ENCODE results near the gene ANKRD34A.
"Not testable (repeated sequence)": the region's sequence is repeated elsewhere in the genome, so short reads cannot be mapped to it uniquely, and the experiment has no call there.

ANKRD34A gene

DNA sequence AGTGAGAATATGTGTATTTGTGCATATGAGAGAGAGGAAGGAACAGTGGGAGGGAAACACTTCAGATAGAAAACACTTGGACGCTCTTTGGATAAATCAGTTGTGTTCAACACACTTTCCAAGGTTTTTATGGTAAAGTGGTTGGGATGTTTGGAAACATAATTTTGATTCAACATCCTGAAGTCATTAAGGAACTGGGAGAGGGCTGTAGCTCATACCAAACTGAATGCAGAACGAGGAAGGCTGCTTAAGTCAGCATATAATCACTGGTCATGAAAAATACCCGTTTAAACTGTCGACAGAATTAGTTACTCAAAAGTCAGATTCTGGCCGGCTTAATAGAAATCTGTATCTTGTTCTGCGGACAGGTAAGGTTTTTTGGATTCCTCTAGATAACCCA lies 21.5 kb downstream of the ANKRD34A start:
- no peak for DNase-seq (ENCODE audit: low read depth)

DNA sequence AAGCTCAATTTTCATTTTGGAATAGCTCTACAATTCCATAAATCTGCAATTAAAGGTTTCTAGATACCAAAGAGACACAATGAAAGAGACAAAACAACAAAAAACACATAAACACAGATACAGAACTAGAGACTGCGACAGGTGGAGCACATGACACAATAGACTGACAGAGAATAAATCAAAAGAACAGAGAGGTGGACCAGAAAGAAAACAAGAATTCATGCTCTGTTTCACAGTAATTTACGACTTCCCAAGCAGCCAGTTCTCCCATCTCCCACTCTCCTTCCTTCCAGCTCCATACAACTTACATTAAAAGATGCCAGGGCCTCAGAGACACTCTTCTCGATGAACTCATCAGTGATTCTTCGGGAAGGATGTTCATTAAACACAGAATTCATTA lies 22.0 kb downstream of the ANKRD34A start:
- no peak for DNase-seq (ENCODE audit: low read depth)

DNA sequence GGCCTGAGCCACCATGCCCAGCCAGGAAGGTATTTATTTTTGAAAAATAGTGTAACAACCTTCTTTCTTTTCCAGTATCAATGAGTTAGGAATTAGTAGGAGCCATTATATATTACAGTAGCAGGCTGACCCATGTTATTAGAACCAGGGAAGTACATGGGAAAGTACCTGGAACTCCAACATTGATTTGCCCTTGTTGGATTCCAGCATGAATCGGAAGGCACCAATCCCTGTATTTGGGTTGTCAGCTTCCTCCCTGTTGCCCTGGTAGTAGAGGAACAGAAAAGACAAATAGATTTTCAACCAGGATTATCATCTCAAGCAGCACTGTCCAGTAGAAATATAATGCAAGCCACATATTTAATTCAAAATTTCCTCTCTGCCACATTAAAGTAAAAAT lies 26.9 kb downstream of the ANKRD34A start:
- DNase-seq (ENCODE audit: low read depth): no peak

DNA sequence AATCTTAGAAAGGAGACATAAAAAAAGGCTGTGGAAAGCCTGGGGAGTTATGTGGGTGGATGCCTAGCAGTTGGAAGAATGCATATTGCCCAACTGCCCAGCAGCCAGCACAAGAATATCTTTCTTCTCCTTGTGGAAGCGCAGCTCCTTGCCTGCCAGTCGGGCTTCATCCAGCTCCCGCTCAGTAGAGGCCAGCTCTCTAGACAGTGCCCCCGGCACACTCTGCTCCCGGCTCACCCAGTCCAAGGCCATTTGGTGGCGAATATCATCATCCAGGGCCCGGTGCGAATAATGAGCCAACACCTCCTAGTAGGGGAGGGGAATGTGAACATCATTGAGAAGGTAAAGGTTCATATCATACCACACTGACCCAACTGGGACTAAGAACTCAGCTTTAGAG lies 28.1 kb downstream of the ANKRD34A start:
- no peak for DNase-seq (ENCODE audit: low read depth)

DNA sequence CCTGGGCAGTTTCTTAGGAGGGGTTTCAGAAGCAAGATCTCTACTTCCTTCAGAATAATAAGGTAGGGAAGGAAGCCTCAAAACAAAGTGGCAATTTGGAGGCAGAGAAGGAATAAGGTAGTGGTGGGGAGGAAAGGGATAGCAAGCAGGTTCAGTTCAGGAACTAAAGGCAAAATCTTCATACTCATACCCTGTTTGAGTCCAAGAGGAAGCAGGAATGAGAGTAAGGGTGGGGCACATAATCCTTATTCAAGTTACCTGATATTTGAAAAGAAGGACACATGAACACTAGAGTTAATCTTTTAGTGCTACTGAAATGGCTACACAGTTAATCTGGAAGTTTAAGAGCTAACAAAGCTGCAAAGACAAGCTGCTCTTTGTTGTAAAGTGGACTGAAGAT lies 28.7 kb downstream of the ANKRD34A start:
- DNase-seq (ENCODE audit: low read depth): no peak

DNA sequence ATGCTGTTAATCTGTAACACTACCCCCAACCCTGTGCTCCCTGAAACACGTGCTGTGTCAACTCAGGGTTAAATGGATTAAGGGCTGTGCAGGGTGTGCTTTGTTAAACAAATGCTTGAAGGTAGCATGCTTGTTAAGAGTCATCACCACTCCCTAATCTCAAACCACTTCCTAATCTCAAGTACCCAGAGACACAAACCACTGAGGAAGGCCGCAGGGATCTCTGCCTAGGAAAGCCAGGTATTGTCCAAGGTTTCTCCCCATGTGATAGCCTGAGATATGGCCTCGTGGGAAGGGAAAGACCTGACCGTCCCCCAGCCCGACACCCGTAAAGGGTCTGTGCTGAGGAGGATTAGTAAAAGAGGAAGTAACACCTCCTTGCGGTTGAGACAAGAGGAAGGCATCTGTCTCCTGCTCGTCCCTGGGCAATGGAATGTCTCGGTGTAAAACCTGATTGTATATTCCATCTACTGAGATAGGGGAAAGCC lies 31.8 kb downstream of the ANKRD34A start:
- DNase-seq (ENCODE audit: low read depth): peak; percentile 16

DNA sequence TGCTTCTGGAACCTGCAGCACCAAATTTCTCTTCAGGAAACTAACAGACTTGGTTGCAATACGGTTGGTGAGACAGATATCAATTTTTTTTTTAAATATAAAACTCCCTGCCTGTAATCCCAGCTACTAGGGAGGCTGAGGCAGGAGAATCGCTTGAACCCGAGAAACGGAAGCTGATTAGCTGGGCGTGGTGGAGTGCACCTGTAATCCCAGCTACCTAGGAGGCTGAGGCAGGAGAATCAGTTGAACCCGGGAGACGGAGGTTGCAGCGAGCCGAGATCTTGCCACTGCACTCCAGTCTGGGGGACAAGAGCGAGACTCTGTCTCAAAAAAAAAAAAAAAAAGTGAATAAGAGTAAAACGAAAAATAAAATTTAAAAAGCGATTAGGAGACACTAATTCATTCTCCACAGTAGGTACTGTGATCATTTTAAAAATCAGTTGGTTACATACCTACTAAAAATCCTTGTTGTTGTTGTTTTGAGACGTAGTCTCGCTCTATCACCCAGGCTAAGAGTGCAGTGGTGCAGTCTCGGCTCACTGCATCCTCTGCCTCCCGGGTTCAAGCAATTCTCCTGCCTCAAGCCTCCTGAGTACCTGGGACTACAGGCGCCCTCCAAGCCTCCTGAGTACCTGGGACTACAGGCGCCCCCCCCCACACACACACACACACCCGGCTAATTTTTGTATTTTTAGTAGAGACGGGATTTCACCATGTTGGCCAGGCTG lies 36.3 kb downstream of the ANKRD34A start:
- DNase-seq (ENCODE audit: low read depth): no peak

DNA sequence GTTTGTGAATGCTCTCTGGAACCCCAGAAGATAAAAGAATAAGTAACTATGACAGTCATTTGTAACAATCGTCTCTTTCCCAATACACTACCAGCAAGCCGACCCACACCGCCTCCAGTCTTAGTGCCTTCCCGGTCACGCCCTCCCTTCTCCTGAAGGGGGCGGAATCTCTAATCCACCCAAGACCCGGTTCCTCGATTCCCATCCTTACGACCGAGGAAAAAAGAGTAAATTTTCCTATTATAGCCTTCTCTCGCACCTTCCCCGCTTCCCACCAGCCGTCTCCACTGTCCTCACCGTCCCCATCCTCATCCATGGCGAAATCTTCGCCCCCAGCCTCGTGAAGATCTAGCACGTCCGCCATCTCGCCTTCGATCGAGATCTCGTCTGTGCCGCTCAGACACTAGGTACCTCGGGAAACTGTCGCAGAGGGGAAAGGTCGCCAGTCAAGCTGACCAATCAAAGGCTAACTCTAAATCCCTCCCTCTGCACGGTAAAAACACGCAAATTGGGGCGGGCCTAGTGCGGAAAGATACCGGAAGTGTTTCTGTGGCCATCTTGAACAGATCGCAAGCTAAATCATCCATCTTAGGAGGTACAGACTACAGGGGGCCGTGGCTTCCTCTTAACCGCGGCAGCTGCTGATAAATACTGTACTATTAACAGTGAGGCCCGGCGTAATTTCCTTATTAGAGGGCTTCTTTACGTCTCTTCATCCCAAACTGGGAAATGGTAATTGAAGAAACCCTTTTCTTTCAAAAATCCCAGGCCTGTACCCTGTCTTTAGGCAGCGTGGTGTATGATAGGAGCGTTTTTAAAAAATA lies 37.1 kb downstream of the ANKRD34A start, which contains the start of gene RBM8A:
Gene RBM8A, minus strand, starts transcription at position 422 of the 824 bp plus-strand sequence. Its CDS starts 58 bp downstream, at position 364.
- DNase-seq (ENCODE audit: low read depth): peak; percentile 91

DNA sequence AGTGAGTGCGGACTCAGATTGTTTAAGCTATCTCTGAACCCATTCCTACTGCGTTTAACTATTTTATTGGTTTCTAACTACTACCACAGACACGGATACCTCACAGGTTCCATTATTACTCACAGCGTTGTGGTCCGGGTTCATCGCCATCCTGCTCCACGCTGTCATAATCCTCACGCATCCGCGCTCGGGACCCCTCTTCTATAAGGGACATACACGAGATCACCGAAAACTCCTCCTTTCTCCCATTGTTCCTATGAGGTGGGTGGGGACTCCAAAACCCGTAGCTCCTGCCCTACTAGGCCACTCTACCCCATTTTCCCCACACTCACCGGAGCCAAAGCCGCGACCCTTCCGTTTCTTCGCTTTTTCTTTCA lies 37.7 kb downstream of the ANKRD34A start:
- DNase-seq (ENCODE audit: low read depth): no peak

DNA sequence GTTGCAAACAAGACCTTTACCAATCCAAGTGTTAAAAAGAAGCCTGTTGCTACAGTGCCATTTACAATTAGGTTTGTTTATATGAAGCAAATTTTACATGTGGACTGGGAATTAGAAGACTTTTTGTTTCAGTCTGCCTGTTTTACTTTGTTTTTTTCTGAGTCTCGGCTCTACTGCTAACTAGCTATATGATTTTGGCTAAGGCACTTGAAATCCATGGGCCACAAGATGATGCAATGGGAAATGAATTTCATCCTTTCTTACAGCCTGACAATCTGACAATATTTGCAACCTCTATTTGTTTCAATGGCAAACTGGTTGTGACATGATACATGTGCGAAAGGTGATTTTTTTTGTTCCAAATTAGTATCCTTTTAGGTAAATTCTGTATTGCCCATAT lies 42.1 kb downstream of the ANKRD34A start:
- no peak for DNase-seq (ENCODE audit: low read depth)

DNA sequence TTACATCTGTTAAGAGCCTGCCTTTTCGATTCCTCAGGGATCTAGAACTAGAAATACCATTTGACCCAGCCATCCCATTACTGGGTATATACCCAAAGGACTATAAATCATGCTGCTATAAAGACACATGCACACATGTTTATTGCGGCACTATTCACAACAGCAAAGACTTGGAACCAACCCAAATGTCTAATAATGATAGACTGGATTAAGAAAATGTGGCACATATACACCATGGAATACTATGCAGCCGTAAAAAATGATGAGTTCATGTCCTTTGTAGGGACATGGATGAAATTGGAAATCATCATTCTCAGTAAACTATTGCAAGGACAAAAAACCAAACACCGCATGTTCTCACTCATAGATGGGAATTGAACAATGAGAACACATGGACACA lies 44.1 kb downstream of the ANKRD34A start:
- not testable (repeated sequence) for DNase-seq (ENCODE audit: low read depth)

DNA sequence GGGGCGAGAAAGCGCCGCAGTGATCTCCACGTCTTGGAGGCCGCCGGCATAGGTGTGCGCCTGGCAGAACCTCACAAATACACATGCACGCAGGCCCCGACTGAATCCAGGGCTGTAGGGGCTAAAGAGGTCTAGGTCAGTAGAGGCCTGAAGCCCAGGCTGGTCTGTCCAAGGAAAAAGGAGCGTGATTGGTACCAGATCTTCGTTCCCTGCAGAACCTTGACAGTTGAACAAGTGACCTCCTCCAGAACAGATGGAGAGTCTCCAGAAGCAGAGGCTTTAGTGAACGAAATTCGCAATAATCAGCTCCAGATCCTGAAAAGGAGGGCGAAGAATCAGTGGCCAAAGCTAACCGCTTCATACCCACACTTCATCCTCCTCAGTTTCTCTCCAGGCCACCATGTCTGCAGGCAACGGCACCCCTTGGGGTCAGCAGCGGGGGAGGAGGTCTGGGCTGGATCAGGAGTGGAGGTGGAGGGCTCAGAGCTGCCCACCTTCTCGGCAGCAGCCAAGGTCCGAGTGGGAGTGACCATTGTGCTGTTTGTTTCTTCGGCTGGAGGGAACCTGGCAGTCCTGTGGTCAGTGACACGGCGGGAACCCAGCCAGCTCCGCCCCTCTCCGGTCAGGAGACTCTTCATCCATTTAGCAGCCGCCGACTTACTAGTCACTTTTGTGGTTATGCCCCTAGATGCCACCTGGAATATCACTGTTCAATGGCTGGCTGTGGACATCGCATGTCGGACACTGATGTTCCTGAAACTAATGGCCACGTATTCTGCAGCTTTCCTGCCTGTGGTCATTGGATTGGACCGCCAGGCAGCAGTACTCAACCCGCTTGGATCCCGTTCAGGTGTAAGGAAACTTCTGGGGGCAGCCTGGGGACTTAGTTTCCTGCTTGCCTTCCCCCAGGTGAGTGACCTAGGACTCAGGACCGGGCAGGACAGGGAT lies 45.1 kb downstream of the ANKRD34A start:
- DNase-seq (ENCODE audit: low read depth): no peak

DNA sequence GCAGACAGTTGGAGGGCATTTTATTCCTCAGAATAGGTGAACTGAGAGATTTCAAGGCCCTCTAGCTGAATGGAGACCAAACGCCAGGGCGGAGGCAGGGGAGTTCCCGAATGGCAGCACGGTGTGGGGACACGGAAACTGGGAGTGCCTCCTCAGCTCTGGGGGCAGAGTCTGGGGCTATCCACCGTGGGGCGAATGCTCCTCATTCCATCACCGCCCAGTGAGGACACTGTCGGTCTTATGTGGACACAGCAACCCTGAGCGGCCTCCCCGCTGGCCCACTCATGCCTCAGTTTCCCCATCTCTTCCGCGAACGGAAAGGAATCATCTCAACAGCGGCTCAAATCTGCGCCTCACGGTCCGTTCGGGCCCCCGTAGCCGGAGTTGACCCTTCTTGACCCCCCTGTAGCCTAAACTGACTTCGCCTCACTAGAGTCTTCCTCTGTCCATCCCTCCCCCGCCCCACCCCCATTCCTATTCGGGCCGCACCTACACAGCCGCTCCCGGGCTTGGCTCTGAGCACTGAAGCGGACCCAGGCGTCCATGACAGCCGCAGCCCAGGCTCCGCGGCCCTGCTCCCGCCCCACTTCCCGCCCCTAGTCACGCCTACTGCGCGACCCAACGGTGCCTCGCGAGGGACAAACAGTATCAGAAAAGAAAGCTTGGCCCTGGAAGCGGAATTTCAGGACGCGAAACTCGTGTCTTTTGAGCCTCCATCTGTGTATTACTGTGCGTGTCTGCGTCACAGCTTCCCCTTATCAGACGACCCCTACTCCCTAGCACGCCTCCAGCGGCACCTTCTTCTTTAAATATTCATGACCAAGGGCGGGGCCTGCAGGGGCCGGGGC lies 46.0 kb downstream of the ANKRD34A start, which contains the start of gene PEX11B:
Gene PEX11B, minus strand, starts transcription at position 574 of the 848 bp plus-strand sequence. Its CDS starts 29 bp downstream, at position 545.
- DNase-seq (ENCODE audit: low read depth): peak; percentile 87

DNA sequence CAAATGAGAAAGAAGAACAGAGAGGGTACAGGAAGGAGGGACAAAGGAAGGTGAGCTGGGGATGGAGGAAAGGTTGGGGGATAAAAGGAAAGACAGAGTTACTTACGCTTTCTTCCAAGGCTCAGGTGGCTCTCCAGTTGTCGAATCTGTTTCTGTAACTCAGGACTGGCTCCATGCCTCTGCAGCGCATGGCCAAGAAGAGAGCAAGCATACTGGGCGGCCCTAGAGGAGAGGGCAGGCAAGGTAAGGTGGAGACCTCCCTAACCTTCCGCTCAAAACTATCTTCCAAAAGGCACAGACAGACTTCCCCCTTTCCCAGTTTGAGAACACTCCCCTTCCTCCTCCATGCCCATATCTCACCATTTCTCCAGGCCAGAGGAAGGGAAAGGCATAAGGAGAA lies 46.8 kb downstream of the ANKRD34A start:
- no peak for DNase-seq (ENCODE audit: low read depth)

DNA sequence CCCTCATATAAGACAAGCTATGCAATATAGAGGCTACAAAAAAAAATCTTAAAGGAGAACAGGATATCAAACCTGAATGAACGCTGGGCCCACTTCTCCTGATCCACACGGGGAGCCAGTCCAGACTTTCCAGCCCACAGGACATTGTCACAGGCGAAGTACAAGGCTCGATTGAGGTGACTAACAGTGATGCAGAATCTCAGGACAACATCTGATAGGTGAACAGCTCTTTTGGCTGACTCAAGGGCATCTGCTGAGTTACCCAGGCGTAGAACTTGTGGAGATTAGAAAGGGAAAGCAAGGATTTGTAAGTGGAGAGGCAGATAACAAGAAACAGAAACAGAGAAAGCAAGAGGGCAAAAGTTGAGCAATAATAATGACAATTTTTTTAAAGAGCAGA lies 47.6 kb downstream of the ANKRD34A start:
- DNase-seq (ENCODE audit: low read depth): no peak

DNA sequence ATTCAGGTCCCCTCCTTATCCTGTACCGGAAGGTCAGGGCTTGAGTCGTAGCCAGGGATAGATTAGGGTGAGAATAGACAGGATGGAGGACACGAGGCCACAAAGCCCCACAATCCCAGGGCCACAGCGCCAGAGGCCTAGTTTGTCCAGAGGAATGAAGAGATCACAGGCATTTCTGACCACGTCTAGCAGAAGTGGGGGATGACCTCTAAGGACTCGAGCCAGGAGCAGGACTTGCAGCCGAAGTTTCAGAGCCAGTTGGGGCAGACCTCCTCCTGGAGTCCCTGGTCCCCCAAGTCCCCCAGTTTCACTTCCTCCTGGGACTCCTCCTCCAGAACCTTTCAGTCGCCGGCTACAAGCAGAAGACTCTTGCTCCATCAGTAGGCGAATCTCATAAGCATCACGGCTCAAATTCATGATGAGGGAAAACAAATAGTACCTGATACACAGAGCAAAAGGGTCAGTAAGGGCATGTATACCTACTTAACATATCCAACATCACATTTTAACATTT lies 52.2 kb downstream of the ANKRD34A start:
- no peak for DNase-seq (ENCODE audit: low read depth)

Measured in T-helper 22 cell (primary cell).